ENCODE measurements around the gene CLCN2.

- TF ChIP-seq POLR2A (IDR thresholded peaks at IDR 0.05; ENCODE audit: borderline replicate concordance, extremely low read depth, insufficient read depth, insufficient read length) = no peak
- TF ChIP-seq CTCF (IDR thresholded peaks at IDR 0.05 in 2 of 3, conservative IDR thresholded peaks at IDR 0.05 in 1 of 3; ENCODE audit: borderline replicate concordance in 1 of 3, insufficient read depth in 1 of 3, low read depth in 2 of 3, low read length in 2 of 3) = no peak
- TF ChIP-seq MAX (IDR thresholded peaks at IDR 0.05) = no peak
- no peak for TF ChIP-seq ELF1 (IDR thresholded peaks at IDR 0.05; ENCODE audit: borderline replicate concordance, low read depth)
These were observed 32.9 kb downstream of the CLCN2 start for GRCh38 chr3:184328516-184328915.
